Measurements from ENCODE around the gene LPP. TPM values are rescaled to one million over a fixed set of nuclear protein-coding genes. Genes with fewer than 3 reads are reported as not detected.
A peak's percentile ranks its signal among the peaks of the same experiment; 100 is the strongest.

Gene LPP, protein sequence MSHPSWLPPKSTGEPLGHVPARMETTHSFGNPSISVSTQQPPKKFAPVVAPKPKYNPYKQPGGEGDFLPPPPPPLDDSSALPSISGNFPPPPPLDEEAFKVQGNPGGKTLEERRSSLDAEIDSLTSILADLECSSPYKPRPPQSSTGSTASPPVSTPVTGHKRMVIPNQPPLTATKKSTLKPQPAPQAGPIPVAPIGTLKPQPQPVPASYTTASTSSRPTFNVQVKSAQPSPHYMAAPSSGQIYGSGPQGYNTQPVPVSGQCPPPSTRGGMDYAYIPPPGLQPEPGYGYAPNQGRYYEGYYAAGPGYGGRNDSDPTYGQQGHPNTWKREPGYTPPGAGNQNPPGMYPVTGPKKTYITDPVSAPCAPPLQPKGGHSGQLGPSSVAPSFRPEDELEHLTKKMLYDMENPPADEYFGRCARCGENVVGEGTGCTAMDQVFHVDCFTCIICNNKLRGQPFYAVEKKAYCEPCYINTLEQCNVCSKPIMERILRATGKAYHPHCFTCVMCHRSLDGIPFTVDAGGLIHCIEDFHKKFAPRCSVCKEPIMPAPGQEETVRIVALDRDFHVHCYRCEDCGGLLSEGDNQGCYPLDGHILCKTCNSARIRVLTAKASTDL
- polyA plus RNA-seq, result 13.3 to 19.4 TPM (median 16.0 TPM) in 3 replicates
- 4.2 TPM for polyA plus RNA-seq (2011; ENCODE audit: low read depth)
- polyA plus RNA-seq (2011; cell fraction: cytosol; rRNA removed), result 9.6 and 14.9 TPM in 2 replicates
- polyA plus RNA-seq (2011; cell fraction: nucleus; rRNA removed), result 35.2 and 41.4 TPM in 2 replicates
- 8.6 and 11.0 TPM in 2 replicates for polyA plus RNA-seq (2012; ENCODE audit: low replicate concordance)
- 119 to 272 TPM (median 187 TPM) in 3 replicates for polyA minus RNA-seq
- 27.6 TPM for polyA minus RNA-seq (2011; cell fraction: cytosol; rRNA and poly(A)+ RNA removed)
- polyA minus RNA-seq (2011; cell fraction: nucleus; rRNA and poly(A)+ RNA removed), result 64.7 and 145 TPM in 2 replicates

GRCh38 chr3:188154014-188154808, at the start of gene LPP:
Gene LPP, plus strand, starts transcription at chr3:188154157. Its CDS starts 251,964 bp downstream, at chr3:188406121.
- Histone ChIP-seq H3K4me3 (ENCODE audit: control insufficient read depth in 2 of 3, extremely low read depth in 1 of 3, insufficient read depth in 2 of 3, low read depth in 1 of 3, low read length in 3 of 3) (peak within 1 kb of the TSS; percentile 70 to 84 (median 82)), H3K36me3 (ENCODE audit: control insufficient read depth in 2 of 2, extremely low read depth in 1 of 2, insufficient read depth in 2 of 2, low read length in 2 of 2) (no peaks in the 10 kb centered on the region), H3K9me3 (ENCODE audit: control insufficient read depth, low read depth, low read length) (no peaks in the 10 kb centered on the region), H3K4me1 (ENCODE audit: control insufficient read depth, extremely low read depth, insufficient read depth, low read length) (peaks cover 25% of the 10 kb centered on the region), H3K27ac (ENCODE audit: control insufficient read depth, insufficient read depth, low read length) (peak within 1 kb of the TSS; percentile 93), H3K4me2 (ENCODE audit: control insufficient read depth, extremely low read depth, insufficient read depth, low read depth, low read length) (peak within 1 kb of the TSS; percentile 88), H4K20me1 (ENCODE audit: control insufficient read depth, extremely low read depth, insufficient read depth, low read length) (no peaks in the 10 kb centered on the region), H2AFZ (ENCODE audit: control insufficient read depth, low read length) (peak within 1 kb of the TSS; percentile 62), H3K9me1 (ENCODE audit: control insufficient read depth, extremely low read depth, insufficient read depth, low read length) (no peaks in the 10 kb centered on the region), H3K27me3 (ENCODE audit: control insufficient read depth, extremely low read depth, insufficient read depth, low read length) (no peaks in the 10 kb centered on the region), H3K9ac (ENCODE audit: control insufficient read depth, extremely low read depth, insufficient read depth, low read length) (peak within 1 kb of the TSS; percentile 90), H3K79me2 (ENCODE audit: control insufficient read depth, insufficient read depth, low read length) (peaks cover 43% of the 10 kb centered on the region)
- FAIRE-seq (no peak), DNase-seq (ENCODE audit: low read depth, low spot score) (no peak)
- TF ChIP-seq EZH2 (IDR thresholded peaks at IDR 0.05; ENCODE audit: low read length) (no peak), CTCF (optimal IDR thresholded peaks at IDR 0.05 in 1 of 3, IDR thresholded peaks at IDR 0.05 in 1 of 3, conservative IDR thresholded peaks at IDR 0.05 in 1 of 3; ENCODE audit: extremely low read depth in 1 of 3, insufficient read depth in 2 of 3, low read length in 3 of 3) (no peak)
- dilution Hi-C loops (cut with MboI; ENCODE audit: extremely low pct_ligation_motif_present, low sequenced_read_pairs), result no loop called here

DNA sequence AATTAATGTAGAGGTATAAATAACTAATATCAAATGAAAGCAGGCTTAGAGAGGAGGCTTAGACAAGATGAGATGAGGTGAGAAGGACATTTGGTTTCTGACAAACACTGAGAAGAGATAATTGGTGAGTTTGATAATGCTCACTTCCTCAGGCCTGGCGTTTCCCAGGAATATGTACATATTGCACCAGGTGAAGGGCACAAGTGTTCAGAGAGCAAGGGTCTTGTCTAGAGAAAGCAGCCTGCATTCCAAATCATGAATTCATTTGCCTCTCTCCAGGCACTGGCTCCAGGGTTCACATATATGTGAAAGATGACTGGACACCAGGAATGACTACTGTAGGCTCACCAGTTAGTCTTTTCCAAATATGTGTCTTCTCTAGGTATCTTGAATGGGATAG, 48.0 kb upstream of the LPP start:
- no peak overlapping the region for H3K4me2 ChIP-seq (ENCODE audit: control insufficient read depth, extremely low read depth, insufficient read depth, low read depth, low read length)
- no peaks in the 10 kb centered on the region for H4K20me1 ChIP-seq (ENCODE audit: control insufficient read depth, extremely low read depth, insufficient read depth, low read length)
- H3K9me3 ChIP-seq (ENCODE audit: control insufficient read depth, low read depth, low read length), result no peaks in the 10 kb centered on the region
- no peaks in the 10 kb centered on the region for H3K4me1 ChIP-seq (ENCODE audit: control insufficient read depth, extremely low read depth, insufficient read depth, low read length)
- no peaks in the 10 kb centered on the region for H3K9me1 ChIP-seq (ENCODE audit: control insufficient read depth, extremely low read depth, insufficient read depth, low read length)
- DNase-seq (ENCODE audit: low read depth, low spot score), result no peak
- H3K27me3 ChIP-seq (ENCODE audit: control insufficient read depth, extremely low read depth, insufficient read depth, low read length), result peaks cover 4% of the 10 kb centered on the region
- no peak overlapping the region for H3K27ac ChIP-seq (ENCODE audit: control insufficient read depth, insufficient read depth, low read length)
- no peak overlapping the region for H3K4me3 ChIP-seq (ENCODE audit: control insufficient read depth in 2 of 3, extremely low read depth in 1 of 3, insufficient read depth in 2 of 3, low read depth in 1 of 3, low read length in 3 of 3)
- H3K79me2 ChIP-seq (ENCODE audit: control insufficient read depth, insufficient read depth, low read length), result no peaks in the 10 kb centered on the region
- no peak overlapping the region for H3K9ac ChIP-seq (ENCODE audit: control insufficient read depth, extremely low read depth, insufficient read depth, low read length)
- no peak overlapping the region for H2AFZ ChIP-seq (ENCODE audit: control insufficient read depth, low read length)
- dilution Hi-C loops (cut with MboI; ENCODE audit: extremely low pct_ligation_motif_present, low sequenced_read_pairs), result no loop called here
- FAIRE-seq, result no peak
- no peaks in the 10 kb centered on the region for H3K36me3 ChIP-seq (ENCODE audit: control insufficient read depth in 2 of 2, extremely low read depth in 1 of 2, insufficient read depth in 2 of 2, low read length in 2 of 2)
- no peak for TF ChIP-seq EZH2 (IDR thresholded peaks at IDR 0.05; ENCODE audit: low read length)
- TF ChIP-seq CTCF (optimal IDR thresholded peaks at IDR 0.05 in 1 of 3, IDR thresholded peaks at IDR 0.05 in 1 of 3, conservative IDR thresholded peaks at IDR 0.05 in 1 of 3; ENCODE audit: extremely low read depth in 1 of 3, insufficient read depth in 2 of 3, low read length in 3 of 3), result no peak

All from keratinocyte (primary cell).